HUES6 (cell line): ENCODE data around the gene SPATS2.

Experiments used
- H3K27ac ChIP-seq: 2 replicates; pipeline ENCODE4 v1.7.0; 2013; ENCODE audit warnings: low read depth, mild to moderate bottlenecking, low read length, inconsistent platforms
- H3K27me3 ChIP-seq: 2 replicates; pipeline ENCODE4 v1.6.1; 2013; ENCODE audit warnings: low read length; ENCODE audit not compliant: control insufficient read depth, insufficient read depth
- H3K36me3 ChIP-seq: 2 replicates; pipeline ENCODE4 v1.6.1; 2013; ENCODE audit warnings: low read length; ENCODE audit not compliant: control insufficient read depth, insufficient read depth
- H3K4me1 ChIP-seq: 2 replicates; pipeline ENCODE4 v1.6.1; 2013; ENCODE audit warnings: low read length; ENCODE audit not compliant: control insufficient read depth, insufficient read depth
- H3K4me3 ChIP-seq: 2 replicates; pipeline ENCODE4 v1.5.1; 2013; ENCODE audit warnings: low read depth, low read length
- H3K9ac ChIP-seq: one replicate; pipeline ENCODE4 v1.6.1; 2013; ENCODE audit warnings: mild to moderate bottlenecking, low read length
- H3K9me3 ChIP-seq: 2 replicates; pipeline ENCODE4 v1.6.1; 2013; ENCODE audit warnings: low read depth, low read length; ENCODE audit not compliant: control insufficient read depth, insufficient read depth

The SPATS2 gene

DNA sequence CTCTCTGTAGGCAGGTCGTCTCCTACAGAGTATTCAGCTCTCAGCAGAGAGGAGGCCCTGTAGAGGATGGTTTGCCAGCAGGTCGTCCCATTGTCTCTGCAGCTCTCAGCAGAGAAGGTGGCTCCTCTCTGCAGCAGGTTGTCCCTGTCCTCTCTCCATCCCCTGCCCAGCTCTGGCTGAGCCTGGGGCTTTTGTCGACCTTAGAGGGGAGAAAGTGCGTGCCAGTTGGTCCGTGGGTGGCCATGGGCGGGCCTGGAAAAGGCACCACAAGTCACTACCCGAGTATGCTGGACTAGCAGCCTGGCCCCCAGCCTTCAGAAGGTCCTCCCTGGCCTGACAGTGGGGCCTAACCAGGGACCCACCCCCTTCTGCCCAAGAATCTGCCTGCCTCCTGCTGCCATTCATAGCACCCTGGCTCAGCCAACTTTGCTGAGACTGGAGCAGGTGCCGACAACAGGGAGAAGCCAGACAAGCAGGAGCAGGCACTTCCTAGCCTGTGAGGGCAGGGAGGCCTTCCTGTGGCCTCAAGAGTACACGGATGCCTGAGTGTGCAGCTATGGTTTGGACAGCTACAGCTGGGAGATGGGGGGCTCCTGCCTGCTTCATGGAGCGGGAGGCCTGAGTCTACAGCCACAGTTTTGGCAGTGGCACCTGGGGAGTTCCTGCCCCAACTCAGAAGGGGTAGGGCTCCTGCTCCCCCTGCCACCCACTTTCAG lies 111.8 kb downstream of the SPATS2 start:
- H3K4me3 ChIP-seq = no peak overlapping the region
- H3K4me1 ChIP-seq = peaks cover 33% of the 10 kb centered on the region
- H3K9me3 ChIP-seq = no peaks in the 10 kb centered on the region
- H3K27me3 ChIP-seq = no peaks in the 10 kb centered on the region
- H3K36me3 ChIP-seq = no peaks in the 10 kb centered on the region
- no peak overlapping the region for H3K27ac ChIP-seq
- H3K9ac ChIP-seq = no peak overlapping the region

DNA sequence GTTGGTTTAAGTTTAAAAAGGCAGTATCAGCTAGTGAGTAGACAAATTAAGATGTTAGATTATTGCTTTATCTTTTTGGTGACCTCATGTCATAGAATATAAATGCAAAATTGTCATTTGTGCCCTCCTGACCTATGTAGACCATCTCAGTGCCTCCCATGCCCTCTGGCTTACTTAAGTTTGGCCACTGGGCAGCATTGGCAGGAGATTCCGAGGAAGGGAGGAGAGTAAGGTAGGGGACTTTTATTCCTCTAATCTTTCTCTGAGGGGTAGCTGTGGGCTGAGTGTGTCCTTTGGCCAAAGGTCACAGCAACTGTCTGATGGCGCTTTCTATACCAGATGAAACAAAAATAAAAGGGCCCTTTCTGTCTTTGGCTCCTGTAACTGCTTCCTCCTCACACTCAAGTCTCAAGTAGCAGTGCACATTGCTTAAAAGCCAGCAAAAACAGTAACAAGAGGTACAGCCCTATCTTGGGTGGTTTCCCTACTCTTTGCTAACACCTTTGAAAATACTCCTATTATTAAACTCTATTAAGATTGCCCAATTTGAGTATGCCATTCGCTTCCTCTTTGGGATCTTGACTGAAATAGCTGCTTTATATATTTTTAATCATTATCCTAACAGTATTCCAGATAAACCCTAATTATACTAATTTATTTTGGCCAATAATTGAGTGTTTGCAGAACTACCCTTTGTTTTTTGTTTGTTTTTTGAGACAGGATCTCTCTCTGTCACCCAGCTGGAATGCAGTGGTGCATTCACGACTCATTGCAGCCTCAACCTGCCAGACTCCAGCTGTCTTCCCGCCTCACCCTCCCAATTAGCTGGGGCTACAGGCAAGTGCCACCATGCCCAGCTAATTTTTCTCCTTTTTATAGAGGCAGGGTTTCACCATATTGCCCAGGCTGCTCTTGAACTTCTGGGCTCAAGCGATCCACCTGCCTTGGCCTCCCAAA lies 115.1 kb downstream of the SPATS2 start:
- Histone ChIP-seq H3K9me3 (no peaks in the 10 kb centered on the region), H3K27ac (peak overlapping the region; percentile 74; the same call in 1 of the 2 replicates), H3K36me3 (0 out of 2 replicates have a peak, but pooled peaks cover 6% of the 10 kb centered on the region), H3K4me3 (no peak overlapping the region), H3K4me1 (peaks cover 39% of the 10 kb centered on the region), H3K9ac (no peak overlapping the region), H3K27me3 (no peaks in the 10 kb centered on the region)

DNA sequence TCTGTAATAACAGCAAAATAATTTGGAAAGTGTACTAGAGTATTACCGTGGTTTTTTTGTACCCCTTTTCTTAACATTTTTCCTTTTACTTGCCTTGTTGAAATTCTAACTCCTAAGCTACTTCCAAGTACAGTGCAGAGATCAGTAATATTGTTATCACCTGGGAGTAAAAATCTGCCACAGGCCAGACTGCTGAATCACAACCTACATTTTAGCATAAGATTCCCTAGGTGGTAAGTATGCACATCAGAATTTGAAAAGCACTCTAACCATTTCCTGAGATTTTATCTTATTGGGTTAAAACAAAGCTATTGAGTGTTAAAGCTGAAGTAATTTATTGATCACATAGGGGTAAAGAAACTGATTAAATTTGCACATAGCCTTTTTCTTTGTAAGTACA lies 116.4 kb downstream of the SPATS2 start:
- peaks cover 38% of the 10 kb centered on the region for H3K4me1 ChIP-seq
- no peaks in the 10 kb centered on the region for H3K9me3 ChIP-seq
- peak overlapping the region; percentile 74 for H3K27ac ChIP-seq
- H3K36me3 ChIP-seq = peaks cover 8% of the 10 kb centered on the region; the same call in 1 of the 2 replicates
- peak overlapping the region; percentile 8; the same call in 1 of the 2 replicates for H3K4me3 ChIP-seq
- H3K27me3 ChIP-seq = no peaks in the 10 kb centered on the region
- H3K9ac ChIP-seq = peak overlapping the region; percentile 26

DNA sequence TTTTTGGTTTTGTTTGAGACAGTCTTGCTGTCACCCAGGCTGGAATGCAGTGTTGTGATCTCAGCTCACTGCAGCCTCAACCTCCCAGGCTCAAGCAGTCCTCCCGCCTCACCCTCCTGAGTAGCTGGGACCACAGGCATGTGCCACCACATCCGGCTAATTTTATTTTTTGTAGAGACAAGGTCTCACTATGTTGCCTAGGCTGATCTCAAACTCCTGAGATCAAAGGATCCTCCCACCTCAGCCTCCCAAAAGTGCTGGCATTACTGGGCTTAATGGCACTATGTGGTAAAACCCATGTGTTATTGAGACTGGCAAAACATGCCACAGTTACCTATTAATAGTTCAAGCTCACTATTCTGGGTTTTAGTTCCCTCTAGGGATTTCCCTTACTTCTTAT lies 120.3 kb downstream of the SPATS2 start:
- H3K9ac ChIP-seq = no peak overlapping the region
- H3K4me1 ChIP-seq = peaks cover 32% of the 10 kb centered on the region
- H3K4me3 ChIP-seq = no peak overlapping the region
- H3K27me3 ChIP-seq = no peaks in the 10 kb centered on the region
- no peaks in the 10 kb centered on the region for H3K9me3 ChIP-seq
- H3K27ac ChIP-seq = no peak overlapping the region
- peaks cover 8% of the 10 kb centered on the region; the same call in 1 of the 2 replicates for H3K36me3 ChIP-seq

DNA sequence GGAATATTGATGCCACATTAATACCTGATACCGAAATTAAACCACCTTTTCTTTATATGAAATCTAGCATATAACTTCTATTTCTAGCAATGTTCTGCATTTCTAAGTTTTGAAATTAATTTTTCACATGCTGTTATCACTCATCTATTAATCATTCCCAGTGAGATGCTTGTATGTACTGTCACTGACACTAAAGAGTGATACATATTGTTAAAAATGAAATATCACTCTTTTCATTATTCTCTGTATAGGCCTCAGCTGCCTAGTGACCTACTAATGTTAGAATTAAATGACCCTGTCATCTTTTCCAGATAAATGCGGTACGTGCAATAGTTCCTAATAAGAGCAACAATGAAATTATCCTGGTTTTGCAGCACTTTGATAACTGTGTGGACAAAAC lies 121.9 kb downstream of the SPATS2 start:
- Histone ChIP-seq H3K4me1 (peaks cover 17% of the 10 kb centered on the region), H3K27me3 (no peaks in the 10 kb centered on the region), H3K4me3 (no peak overlapping the region), H3K27ac (no peak overlapping the region), H3K9ac (no peak overlapping the region), H3K9me3 (no peaks in the 10 kb centered on the region), H3K36me3 (peaks cover 8% of the 10 kb centered on the region; the same call in 1 of the 2 replicates)

DNA sequence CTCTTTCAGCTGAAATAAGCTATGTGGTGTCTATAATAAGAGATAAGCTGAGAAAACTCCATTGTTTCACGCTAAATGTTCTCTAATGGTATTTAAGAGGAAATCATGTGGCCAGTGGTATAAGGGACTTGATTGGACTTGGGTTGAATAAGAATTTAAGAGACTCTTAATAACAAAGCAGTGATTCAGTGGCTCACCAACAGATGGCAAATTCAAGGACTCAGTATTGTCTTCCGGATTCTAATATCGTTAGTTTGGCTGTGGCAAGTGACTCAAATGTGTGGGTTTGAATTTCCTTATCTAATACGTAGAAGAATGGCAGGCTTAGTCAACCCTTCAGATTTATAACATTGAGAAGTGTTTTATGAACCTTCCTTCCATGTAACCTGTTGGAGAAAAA lies 122.5 kb downstream of the SPATS2 start:
- Histone ChIP-seq H3K36me3 (peaks cover 11% of the 10 kb centered on the region; the same call in 1 of the 2 replicates), H3K9me3 (no peaks in the 10 kb centered on the region), H3K27me3 (no peaks in the 10 kb centered on the region), H3K9ac (no peak overlapping the region), H3K4me1 (peaks cover 11% of the 10 kb centered on the region), H3K27ac (0 out of 2 replicates have a peak overlapping the region, but pooled peaks have one; percentile 11), H3K4me3 (no peak overlapping the region)

DNA sequence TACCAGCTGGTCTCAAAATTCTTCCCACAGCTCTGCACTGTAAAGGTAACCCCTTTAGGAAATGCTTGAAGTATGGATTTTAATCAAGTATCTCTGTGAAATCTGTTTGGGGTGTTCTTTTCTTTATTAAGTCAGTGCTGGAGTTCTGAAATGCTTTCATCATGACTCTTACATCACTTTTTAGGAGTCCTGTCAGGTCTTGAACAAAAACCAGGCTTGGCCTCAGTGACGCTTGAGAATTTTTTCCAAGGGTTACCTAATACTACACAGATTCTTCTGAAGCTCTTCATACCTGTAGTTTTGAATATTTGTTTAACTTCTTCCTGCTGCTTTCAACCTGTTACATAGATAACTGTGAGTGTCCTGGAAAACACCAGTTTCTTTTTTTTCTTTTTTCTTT lies 124.6 kb downstream of the SPATS2 start:
- Histone ChIP-seq H3K4me1 (peaks cover 11% of the 10 kb centered on the region; the same call in 1 of the 2 replicates), H3K27ac (no peak overlapping the region), H3K36me3 (peaks cover 8% of the 10 kb centered on the region), H3K9me3 (no peaks in the 10 kb centered on the region), H3K4me3 (no peak overlapping the region), H3K27me3 (no peaks in the 10 kb centered on the region), H3K9ac (no peak overlapping the region)

DNA sequence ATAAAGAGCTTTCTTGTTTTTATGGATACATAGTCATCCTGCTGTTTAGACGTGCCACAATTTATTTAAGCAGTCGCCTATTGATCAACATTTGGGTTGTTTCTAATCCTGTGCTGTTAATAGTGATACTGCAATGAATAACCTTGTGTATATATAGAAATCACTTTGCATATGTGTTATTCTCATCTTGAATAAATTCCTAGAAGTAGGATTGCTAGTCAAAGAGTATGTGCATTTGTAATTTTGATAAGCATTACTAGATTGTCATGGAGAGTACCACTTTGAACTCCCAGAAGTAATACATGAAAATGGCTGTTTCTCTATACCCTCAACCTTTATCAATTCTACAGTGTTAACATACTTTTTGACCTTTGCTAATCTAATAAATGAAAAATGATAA lies 126.6 kb downstream of the SPATS2 start:
- Histone ChIP-seq H3K4me1 (peaks cover 11% of the 10 kb centered on the region; the same call in 1 of the 2 replicates), H3K27me3 (no peaks in the 10 kb centered on the region), H3K36me3 (peaks cover 8% of the 10 kb centered on the region), H3K9ac (no peak overlapping the region), H3K9me3 (no peaks in the 10 kb centered on the region), H3K27ac (no peak overlapping the region), H3K4me3 (no peak overlapping the region)

DNA sequence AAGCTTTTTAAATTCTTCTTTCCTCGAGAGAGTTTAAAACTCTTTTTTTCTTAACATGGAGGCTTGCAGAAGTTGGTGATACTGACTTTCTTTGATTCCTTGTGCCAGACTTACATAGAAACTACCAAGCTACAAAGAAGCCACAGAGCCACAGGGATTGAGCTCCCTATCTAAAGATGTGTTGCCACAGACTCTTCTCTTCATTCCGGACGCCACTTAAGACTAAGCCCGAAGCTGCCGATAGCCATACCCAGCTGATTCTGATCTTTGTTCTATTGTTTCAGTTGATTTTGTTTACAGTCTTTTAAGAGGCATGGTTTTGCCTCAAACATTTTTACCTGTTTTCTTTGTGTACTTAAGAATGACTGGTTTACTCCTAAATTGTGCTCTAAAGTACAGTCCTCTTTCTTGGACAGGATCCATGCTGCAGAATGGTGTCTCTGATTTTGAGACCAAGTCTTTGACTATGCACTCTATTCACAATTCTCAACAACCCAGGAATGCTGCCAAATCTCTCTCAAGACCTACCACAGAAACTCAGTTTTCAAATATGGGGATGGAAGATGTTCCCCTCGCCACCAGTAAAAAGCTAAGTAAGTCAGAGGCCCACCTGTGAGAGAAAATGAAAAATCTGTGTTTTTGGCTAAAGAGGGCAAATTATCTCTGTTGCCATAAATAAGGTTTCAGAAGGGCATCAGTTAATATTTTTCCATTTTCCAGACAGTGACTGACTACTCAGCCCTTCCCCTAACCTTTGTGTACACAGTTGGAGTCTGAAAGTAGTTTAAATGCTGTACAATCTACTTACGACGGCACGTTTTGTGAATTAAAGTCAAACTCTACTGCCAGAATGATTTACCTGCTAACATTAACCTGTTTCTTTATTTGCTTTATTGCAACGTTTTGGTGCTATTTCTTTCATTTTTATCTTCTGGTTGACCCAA lies 129.4 kb downstream of the SPATS2 start:
- Histone ChIP-seq H3K9me3 (no peaks in the 10 kb centered on the region), H3K4me1 (no peaks in the 10 kb centered on the region), H3K4me3 (no peak overlapping the region), H3K27ac (no peak overlapping the region), H3K27me3 (no peaks in the 10 kb centered on the region), H3K36me3 (peaks cover 23% of the 10 kb centered on the region), H3K9ac (no peak overlapping the region)

DNA sequence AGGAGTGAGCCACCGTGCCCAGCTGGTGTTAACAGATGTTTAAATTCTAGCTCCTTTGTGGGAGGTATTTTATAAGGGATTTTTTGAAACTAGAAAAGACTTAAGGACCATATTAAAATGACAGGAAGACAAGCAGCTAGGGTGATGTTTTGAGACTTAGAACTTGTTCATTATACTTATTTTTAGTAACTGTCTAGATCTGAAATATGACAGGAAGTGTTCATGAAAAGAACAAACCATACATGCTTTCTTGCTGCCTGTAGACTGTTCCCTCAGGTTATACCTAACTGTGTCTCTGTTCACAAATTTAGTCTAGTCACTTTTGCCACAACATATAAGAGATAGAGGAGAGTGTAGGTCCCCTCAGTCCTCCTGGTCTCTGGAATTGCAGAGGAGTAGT lies 134.6 kb downstream of the SPATS2 start:
- no peak overlapping the region for H3K4me3 ChIP-seq
- H3K27me3 ChIP-seq = no peaks in the 10 kb centered on the region
- H3K27ac ChIP-seq = no peak overlapping the region
- H3K9ac ChIP-seq = no peak overlapping the region
- H3K9me3 ChIP-seq = no peaks in the 10 kb centered on the region
- H3K36me3 ChIP-seq = peaks cover 25% of the 10 kb centered on the region
- H3K4me1 ChIP-seq = no peaks in the 10 kb centered on the region
